Endothelial cell of umbilical vein (primary cell): ENCODE results near the gene ERICH6B. TPM values are rescaled to one million over a fixed set of nuclear protein-coding genes. Genes with fewer than 3 reads are reported as not detected.

ENCODE experiments used
- BruUV-seq: library from RNA; stranded (reverse); fragments of 400-500 nt; replicated peaks from 2 replicates; lab custom pipeline; 2021; lab: Mats Ljungman, UMichigan
- CTCF ChIA-PET: fragments of 300-600, 350-600 bp; sonication (Branson Sonifier 250); formaldehyde crosslinking; loops from one replicate; lab custom pipeline; 2021; ENCODE audit warnings: antibody characterized with exemption, inconsistent platforms; lab: Charles Lee
- POLR2A ChIA-PET: fragments of 300-600, 350-600 bp; sonication (Branson Sonifier 250); formaldehyde crosslinking; loops from one replicate; lab custom pipeline; 2021; ENCODE audit warnings: antibody characterized with exemption, inconsistent platforms; lab: Charles Lee
- DNase-seq: peaks from one replicate; pipeline ENCODE4 v3.0.0-alpha.2; 2011; ENCODE audit warnings: low read depth, low spot score
- FAIRE-seq: peaks from 2 replicates; lab custom pipeline; 2011; peaks lifted over from hg19 to GRCh38; lab: Jason Lieb, UNC
- H2AFZ ChIP-seq: 2 replicates; pipeline ENCODE4 v1.6.0; 2012; ENCODE audit warnings: low read depth, low read length, control low read depth, inconsistent platforms
- H3K27ac ChIP-seq: 2 replicates; pipeline ENCODE4 v1.5.1; 2011; ENCODE audit warnings: low read depth, mild to moderate bottlenecking, control low read depth, low read length, moderate library complexity; ENCODE audit not compliant: insufficient read depth
- H3K27me3 ChIP-seq, 2 experiments: 2 replicates each; pipeline versions ENCODE4 v1.6.0 to v1.6.1; 2011; ENCODE audit warnings: low read length in 2 of 2, mixed read lengths in 1 of 2; ENCODE audit not compliant: control insufficient read depth in 2 of 2, insufficient read depth in 2 of 2
- H3K36me3 ChIP-seq, 2 experiments: 2 replicates in 1 of 2; 3 replicates in 1 of 2; pipeline ENCODE4 v1.5.1; 2011; ENCODE audit warnings: low read length in 2 of 2, mild to moderate bottlenecking in 1 of 2, moderate library complexity in 1 of 2; ENCODE audit not compliant: control insufficient read depth in 2 of 2, insufficient read depth in 2 of 2; ENCODE audit errors: extremely low read depth in 1 of 2
- H3K4me1 ChIP-seq: 3 replicates; pipeline ENCODE4 v1.5.1; 2011; ENCODE audit warnings: mild to moderate bottlenecking, low read length; ENCODE audit not compliant: control insufficient read depth, insufficient read depth; ENCODE audit errors: extremely low read depth
- H3K4me2 ChIP-seq: 2 replicates; pipeline ENCODE4 v1.6.1; 2011; ENCODE audit warnings: low read length, control low read depth, mixed read lengths; ENCODE audit not compliant: insufficient read depth
- H3K4me3 ChIP-seq, 3 experiments: fragments of 200-600 bp in 1 of 3; sonication (generic), shearing (Covaris generic) in 1 of 3; replicated peaks in 1 of 3; 2 replicates each; pipeline ENCODE4 v1.5.1; 2011 to 2016; ENCODE audit warnings: control low read depth in 3 of 3, low read length in 3 of 3, mild to moderate bottlenecking in 2 of 3, inconsistent platforms in 1 of 3, low read depth in 1 of 3, moderate library complexity in 1 of 3; ENCODE audit not compliant: insufficient read depth in 1 of 3
- H3K79me2 ChIP-seq: 2 replicates; pipeline ENCODE4 v1.6.0; 2012; ENCODE audit warnings: low read length, inconsistent platforms; ENCODE audit not compliant: control insufficient read depth, insufficient read depth
- H3K9ac ChIP-seq: replicated peaks from 2 replicates; pipeline ENCODE3; 2011; ENCODE audit warnings: low read length, control low read depth; ENCODE audit not compliant: insufficient read depth; ENCODE audit errors: extremely low read depth
- H3K9me1 ChIP-seq: replicated peaks from 3 replicates; pipeline ENCODE4 v1.6.0; 2011; ENCODE audit warnings: mild to moderate bottlenecking, low read length; ENCODE audit not compliant: control insufficient read depth, insufficient read depth; ENCODE audit errors: extremely low read depth
- H3K9me3 ChIP-seq: replicated peaks from 2 replicates; pipeline ENCODE4 v1.5.1; 2012; ENCODE audit warnings: low read length, inconsistent platforms; ENCODE audit not compliant: control insufficient read depth, insufficient read depth
- H4K20me1 ChIP-seq: replicated peaks from 2 replicates; pipeline ENCODE3; 2011; ENCODE audit warnings: mild to moderate bottlenecking, low read length; ENCODE audit not compliant: control insufficient read depth, insufficient read depth; ENCODE audit errors: extremely low read depth
- EZH2 ChIP-seq: IDR thresholded peaks from 2 replicates; pipeline ENCODE4 v1.6.1; 2012; ENCODE audit warnings: borderline replicate concordance, low read depth, mild to moderate bottlenecking, moderate library complexity, low read length, inconsistent platforms; ENCODE audit not compliant: severe bottlenecking
- GATA2 ChIP-seq: IDR thresholded peaks from 2 replicates; pipeline ENCODE4 v1.7.0; 2011; ENCODE audit warnings: low read depth, mild to moderate bottlenecking, moderate library complexity, mixed read lengths, low read length; ENCODE audit not compliant: insufficient read length, insufficient read depth
- MYC ChIP-seq: IDR thresholded peaks from one replicate; pipeline ENCODE4 v1.6.1; 2011; ENCODE audit warnings: mild to moderate bottlenecking, low read depth, low read length
- POLR2A ChIP-seq: IDR thresholded peaks from 2 replicates; pipeline ENCODE4 v1.6.1; 2012; ENCODE audit warnings: low read depth, mild to moderate bottlenecking, control low read depth, low read length
- POLR2AphosphoS5 ChIP-seq: IDR thresholded peaks from 2 replicates; pipeline ENCODE4 v1.6.1; 2012; ENCODE audit warnings: low read depth, mild to moderate bottlenecking, control low read depth, low read length, moderate library complexity; ENCODE audit not compliant: insufficient read depth
- dilution Hi-C: fragments of 300-500 bp; cut with MboI; formaldehyde crosslinking; loops from one replicate; pipeline ENCODE4 v1.15.0; 2019; ENCODE audit warnings: low sequenced_read_pairs; ENCODE audit not compliant: extremely low pct_ligation_motif_present
- intact Hi-C: fragments of 100-400 bp; cut with micrococcal nuclease; formaldehyde crosslinking; loops from one replicate; pipeline ENCODE4 v1.10.0; 2022
- polyA plus RNA-seq, 4 experiments: library from polyadenylated mRNA; depleted of rRNA in 3 of 4; stranded (reverse) in 3 of 4; unstranded in 1 of 4; fragments of >200 nt; gene quantifications; 2 replicates each; pipeline versions ENCODE4 v1.2.1 to v1.2.3, GENCODE V29; 2011 to 2012; ENCODE audit warnings: missing spikeins in 1 of 4
- total RNA-seq: library from RNA; stranded (reverse); gene quantifications from 2 replicates; pipeline ENCODE4 v1.2.3, GENCODE V29; 2021
- TF ChIP-seq, protein P1 (sequence below): IDR thresholded peaks from 2 replicates; pipeline ENCODE4 v1.6.1; 2011; ENCODE audit not compliant: insufficient read depth, insufficient read length
- TF ChIP-seq, protein P2 (sequence below), 2 donors: IDR thresholded peaks; 1 replicate in 1 of 2; 2 replicates in 1 of 2; pipeline ENCODE4 v1.5.1; 2011; ENCODE audit warnings: low read length in 2 of 2, mild to moderate bottlenecking in 2 of 2, moderate library complexity in 2 of 2, control low read depth in 1 of 2, inconsistent platforms in 1 of 2, low read depth in 1 of 2; ENCODE audit not compliant: insufficient read depth in 1 of 2; ENCODE audit errors: extremely low read depth in 1 of 2

Gene ERICH6B
- total and polyA plus RNA-seq, 2 donors (not counting 3 experiments of a cell fraction or from before 2014, with no cell fraction given): not detected

DNA sequence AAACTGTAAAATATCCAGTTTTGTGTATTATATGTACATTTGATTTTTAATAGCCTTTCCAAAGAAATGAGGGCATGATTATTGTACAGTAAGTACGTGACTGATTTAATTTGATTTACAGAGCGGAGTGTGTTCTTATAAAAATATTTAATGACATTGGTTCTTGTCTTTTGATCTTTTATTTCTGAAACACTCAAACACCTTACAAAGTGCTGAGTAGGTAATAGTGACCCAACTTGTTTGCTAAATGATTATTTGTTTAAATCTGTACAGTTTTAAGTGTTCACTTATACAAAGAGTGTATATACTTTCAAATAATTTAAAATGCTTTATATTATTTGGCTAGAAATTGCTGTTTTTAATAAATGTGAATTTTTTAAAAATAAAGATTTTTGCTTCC lies 79.3 kb downstream of the ERICH6B start:
- no peak for DNase-seq
- Histone ChIP-seq H3K4me2 (no peak overlapping the region), H4K20me1 (no peaks in the 10 kb centered on the region), H3K9me3 (no peaks in the 10 kb centered on the region), H3K27ac (no peak overlapping the region), H3K36me3 (peaks cover 14 to 25% of the 10 kb centered on the region in 2 experiments), H3K27me3 (no peaks in the 10 kb centered on the region), H3K4me3 (no peak overlapping the region), H2AFZ (no peak overlapping the region), H3K79me2 (no peaks in the 10 kb centered on the region), H3K4me1 (no peaks in the 10 kb centered on the region), H3K9me1 (no peaks in the 10 kb centered on the region), H3K9ac (no peak overlapping the region)
- intact Hi-C loops (no loop called here), dilution Hi-C loops (no loop called here)
- ChIA-PET CTCF (no interaction called here), POLR2A (no interaction called here)
- FAIRE-seq: no peak
- BruUV-seq: no TSS peak
- TF ChIP-seq, protein P1, sequence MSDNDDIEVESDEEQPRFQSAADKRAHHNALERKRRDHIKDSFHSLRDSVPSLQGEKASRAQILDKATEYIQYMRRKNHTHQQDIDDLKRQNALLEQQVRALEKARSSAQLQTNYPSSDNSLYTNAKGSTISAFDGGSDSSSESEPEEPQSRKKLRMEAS: no peak
- TF ChIP-seq MYC (no peak), GATA2 (no peak), POLR2A (no peak), EZH2 (no peak), POLR2AphosphoS5 (no peak)
- TF ChIP-seq, protein P2, sequence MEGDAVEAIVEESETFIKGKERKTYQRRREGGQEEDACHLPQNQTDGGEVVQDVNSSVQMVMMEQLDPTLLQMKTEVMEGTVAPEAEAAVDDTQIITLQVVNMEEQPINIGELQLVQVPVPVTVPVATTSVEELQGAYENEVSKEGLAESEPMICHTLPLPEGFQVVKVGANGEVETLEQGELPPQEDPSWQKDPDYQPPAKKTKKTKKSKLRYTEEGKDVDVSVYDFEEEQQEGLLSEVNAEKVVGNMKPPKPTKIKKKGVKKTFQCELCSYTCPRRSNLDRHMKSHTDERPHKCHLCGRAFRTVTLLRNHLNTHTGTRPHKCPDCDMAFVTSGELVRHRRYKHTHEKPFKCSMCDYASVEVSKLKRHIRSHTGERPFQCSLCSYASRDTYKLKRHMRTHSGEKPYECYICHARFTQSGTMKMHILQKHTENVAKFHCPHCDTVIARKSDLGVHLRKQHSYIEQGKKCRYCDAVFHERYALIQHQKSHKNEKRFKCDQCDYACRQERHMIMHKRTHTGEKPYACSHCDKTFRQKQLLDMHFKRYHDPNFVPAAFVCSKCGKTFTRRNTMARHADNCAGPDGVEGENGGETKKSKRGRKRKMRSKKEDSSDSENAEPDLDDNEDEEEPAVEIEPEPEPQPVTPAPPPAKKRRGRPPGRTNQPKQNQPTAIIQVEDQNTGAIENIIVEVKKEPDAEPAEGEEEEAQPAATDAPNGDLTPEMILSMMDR (IDR thresholded peaks at IDR 0.05; ENCODE audit: extremely low read depth in 1 of 2, insufficient read depth in 1 of 2, low read depth in 1 of 2, low read length in 2 of 2): no peak
